Endothelial cell of umbilical vein (primary cell): ENCODE results near the gene CD248. TPM values are rescaled to one million over a fixed set of nuclear protein-coding genes. Genes with fewer than 3 reads are reported as not detected.

Experiments used
- BruUV-seq: library from RNA; stranded (reverse); fragments of 400-500 nt; replicated peaks from 2 replicates; lab custom pipeline; 2021; lab: Mats Ljungman, UMichigan
- CTCF ChIA-PET: fragments of 300-600, 350-600 bp; sonication (Branson Sonifier 250); formaldehyde crosslinking; loops from one replicate; lab custom pipeline; 2021; ENCODE audit warnings: antibody characterized with exemption, inconsistent platforms; lab: Charles Lee
- POLR2A ChIA-PET: fragments of 300-600, 350-600 bp; sonication (Branson Sonifier 250); formaldehyde crosslinking; loops from one replicate; lab custom pipeline; 2021; ENCODE audit warnings: antibody characterized with exemption, inconsistent platforms; lab: Charles Lee
- DNase-seq: peaks from one replicate; pipeline ENCODE4 v3.0.0-alpha.2; 2011; ENCODE audit warnings: low read depth, low spot score
- FAIRE-seq: peaks from 2 replicates; lab custom pipeline; 2011; peaks lifted over from hg19 to GRCh38; lab: Jason Lieb, UNC
- H2AFZ ChIP-seq: 2 replicates; pipeline ENCODE4 v1.6.0; 2012; ENCODE audit warnings: low read depth, low read length, control low read depth, inconsistent platforms
- H3K27ac ChIP-seq: 2 replicates; pipeline ENCODE4 v1.5.1; 2011; ENCODE audit warnings: low read depth, mild to moderate bottlenecking, control low read depth, low read length, moderate library complexity; ENCODE audit not compliant: insufficient read depth
- H3K27me3 ChIP-seq, 2 experiments: 2 replicates each; pipeline versions ENCODE4 v1.6.0 to v1.6.1; 2011; ENCODE audit warnings: low read length in 2 of 2, mixed read lengths in 1 of 2; ENCODE audit not compliant: control insufficient read depth in 2 of 2, insufficient read depth in 2 of 2
- H3K36me3 ChIP-seq, 2 experiments: 2 replicates in 1 of 2; 3 replicates in 1 of 2; pipeline ENCODE4 v1.5.1; 2011; ENCODE audit warnings: low read length in 2 of 2, mild to moderate bottlenecking in 1 of 2, moderate library complexity in 1 of 2; ENCODE audit not compliant: control insufficient read depth in 2 of 2, insufficient read depth in 2 of 2; ENCODE audit errors: extremely low read depth in 1 of 2
- H3K4me1 ChIP-seq: 3 replicates; pipeline ENCODE4 v1.5.1; 2011; ENCODE audit warnings: mild to moderate bottlenecking, low read length; ENCODE audit not compliant: control insufficient read depth, insufficient read depth; ENCODE audit errors: extremely low read depth
- H3K4me2 ChIP-seq: 2 replicates; pipeline ENCODE4 v1.6.1; 2011; ENCODE audit warnings: low read length, control low read depth, mixed read lengths; ENCODE audit not compliant: insufficient read depth
- H3K4me3 ChIP-seq, 3 experiments: fragments of 200-600 bp in 1 of 3; sonication (generic), shearing (Covaris generic) in 1 of 3; replicated peaks in 1 of 3; 2 replicates each; pipeline ENCODE4 v1.5.1; 2011 to 2016; ENCODE audit warnings: control low read depth in 3 of 3, low read length in 3 of 3, mild to moderate bottlenecking in 2 of 3, inconsistent platforms in 1 of 3, low read depth in 1 of 3, moderate library complexity in 1 of 3; ENCODE audit not compliant: insufficient read depth in 1 of 3
- H3K79me2 ChIP-seq: 2 replicates; pipeline ENCODE4 v1.6.0; 2012; ENCODE audit warnings: low read length, inconsistent platforms; ENCODE audit not compliant: control insufficient read depth, insufficient read depth
- H3K9ac ChIP-seq: replicated peaks from 2 replicates; pipeline ENCODE3; 2011; ENCODE audit warnings: low read length, control low read depth; ENCODE audit not compliant: insufficient read depth; ENCODE audit errors: extremely low read depth
- H3K9me1 ChIP-seq: replicated peaks from 3 replicates; pipeline ENCODE4 v1.6.0; 2011; ENCODE audit warnings: mild to moderate bottlenecking, low read length; ENCODE audit not compliant: control insufficient read depth, insufficient read depth; ENCODE audit errors: extremely low read depth
- H3K9me3 ChIP-seq: replicated peaks from 2 replicates; pipeline ENCODE4 v1.5.1; 2012; ENCODE audit warnings: low read length, inconsistent platforms; ENCODE audit not compliant: control insufficient read depth, insufficient read depth
- H4K20me1 ChIP-seq: replicated peaks from 2 replicates; pipeline ENCODE3; 2011; ENCODE audit warnings: mild to moderate bottlenecking, low read length; ENCODE audit not compliant: control insufficient read depth, insufficient read depth; ENCODE audit errors: extremely low read depth
- CTCF ChIP-seq, 2 donors: IDR thresholded peaks; 1 replicate in 1 of 2; 2 replicates in 1 of 2; pipeline ENCODE4 v1.5.1; 2011; ENCODE audit warnings: low read length in 2 of 2, mild to moderate bottlenecking in 2 of 2, moderate library complexity in 2 of 2, control low read depth in 1 of 2, inconsistent platforms in 1 of 2, low read depth in 1 of 2; ENCODE audit not compliant: insufficient read depth in 1 of 2; ENCODE audit errors: extremely low read depth in 1 of 2
- EZH2 ChIP-seq: IDR thresholded peaks from 2 replicates; pipeline ENCODE4 v1.6.1; 2012; ENCODE audit warnings: borderline replicate concordance, low read depth, mild to moderate bottlenecking, moderate library complexity, low read length, inconsistent platforms; ENCODE audit not compliant: severe bottlenecking
- FOS ChIP-seq: IDR thresholded peaks from 2 replicates; pipeline ENCODE4 v1.6.1; 2011; ENCODE audit warnings: mild to moderate bottlenecking, low read length, moderate library complexity, borderline replicate concordance; ENCODE audit not compliant: insufficient read depth
- GATA2 ChIP-seq: IDR thresholded peaks from 2 replicates; pipeline ENCODE4 v1.7.0; 2011; ENCODE audit warnings: low read depth, mild to moderate bottlenecking, moderate library complexity, mixed read lengths, low read length; ENCODE audit not compliant: insufficient read length, insufficient read depth
- JUN ChIP-seq: IDR thresholded peaks from 2 replicates; pipeline ENCODE4 v1.6.1; 2011; ENCODE audit warnings: borderline replicate concordance, low read depth; ENCODE audit not compliant: insufficient read length, insufficient read depth
- MAX ChIP-seq: IDR thresholded peaks from 2 replicates; pipeline ENCODE4 v1.6.1; 2011; ENCODE audit not compliant: insufficient read depth, insufficient read length
- MYC ChIP-seq: IDR thresholded peaks from one replicate; pipeline ENCODE4 v1.6.1; 2011; ENCODE audit warnings: mild to moderate bottlenecking, low read depth, low read length
- POLR2A ChIP-seq: IDR thresholded peaks from 2 replicates; pipeline ENCODE4 v1.6.1; 2012; ENCODE audit warnings: low read depth, mild to moderate bottlenecking, control low read depth, low read length
- POLR2AphosphoS5 ChIP-seq: IDR thresholded peaks from 2 replicates; pipeline ENCODE4 v1.6.1; 2012; ENCODE audit warnings: low read depth, mild to moderate bottlenecking, control low read depth, low read length, moderate library complexity; ENCODE audit not compliant: insufficient read depth
- dilution Hi-C: fragments of 300-500 bp; cut with MboI; formaldehyde crosslinking; loops from one replicate; pipeline ENCODE4 v1.15.0; 2019; ENCODE audit warnings: low sequenced_read_pairs; ENCODE audit not compliant: extremely low pct_ligation_motif_present
- intact Hi-C: fragments of 100-400 bp; cut with micrococcal nuclease; formaldehyde crosslinking; loops from one replicate; pipeline ENCODE4 v1.10.0; 2022
- polyA plus RNA-seq, 4 experiments: library from polyadenylated mRNA; depleted of rRNA in 3 of 4; stranded (reverse) in 3 of 4; unstranded in 1 of 4; fragments of >200 nt; gene quantifications; 2 replicates each; pipeline versions ENCODE4 v1.2.1 to v1.2.3, GENCODE V29; 2011 to 2012; ENCODE audit warnings: missing spikeins in 1 of 4
- total RNA-seq: library from RNA; stranded (reverse); gene quantifications from 2 replicates; pipeline ENCODE4 v1.2.3, GENCODE V29; 2021

Gene CD248
- total and polyA plus RNA-seq, 2 donors (not counting 3 experiments of a cell fraction or from before 2014, with no cell fraction given): 0.10 TPM; not detected in 1

GRCh38 chr11:66330931-66331330 is 14.1 kb upstream of the CD248 start:
- intact Hi-C loops: no loop called here
- CTCF ChIA-PET: interaction anchor here (8.7 kb wide), 1 partner anchor 17 kb away, joined by 225 read pairs; the partner anchor contains the start of gene CD248
- dilution Hi-C loops: no loop called here

More at GRCh38 chr11:66330931-66331330, 14.1 kb upstream of the CD248 start:
- H3K9ac ChIP-seq: no peak overlapping the region
- H3K9me1 ChIP-seq: no peaks in the 10 kb centered on the region
- no peak for FAIRE-seq
- POLR2A ChIA-PET: no interaction called here
- no peak overlapping the region for H3K4me2 ChIP-seq
- no peaks in the 10 kb centered on the region for H4K20me1 ChIP-seq
- no TSS peak for BruUV-seq
- peaks cover 14% of the 10 kb centered on the region for H3K4me1 ChIP-seq
- no peak for DNase-seq
- no peaks in the 10 kb centered on the region for H3K9me3 ChIP-seq
- H3K27me3 ChIP-seq: no peaks in the 10 kb centered on the region
- no peaks in the 10 kb centered on the region for H3K36me3 ChIP-seq
- no peak overlapping the region for H3K4me3 ChIP-seq
- H2AFZ ChIP-seq: no peak overlapping the region
- no peak for TF ChIP-seq CTCF (IDR thresholded peaks at IDR 0.05; ENCODE audit: extremely low read depth in 1 of 2, insufficient read depth in 1 of 2, low read depth in 1 of 2, low read length in 2 of 2)
- TF ChIP-seq JUN: no peak
- TF ChIP-seq MYC: no peak
- no peak for TF ChIP-seq GATA2
- no peak for TF ChIP-seq POLR2A
- TF ChIP-seq MAX: no peak
- TF ChIP-seq FOS: no peak
- no peak for TF ChIP-seq POLR2AphosphoS5
- TF ChIP-seq EZH2: no peak
- H3K27ac ChIP-seq: no peak overlapping the region
- no peaks in the 10 kb centered on the region for H3K79me2 ChIP-seq
